Muscle layer of duodenum (tissue), 2 donors: ENCODE data around the gene RNASE4.
"Not testable (repeated sequence)": the region's sequence is repeated elsewhere in the genome, so short reads cannot be mapped to it uniquely, and the experiment has no call there.

Experiments used
- H3K27ac ChIP-seq: one replicate; pipeline ENCODE4 v1.7.0; 2013; ENCODE audit warnings: mild to moderate bottlenecking, low read length
- H3K27me3 ChIP-seq: one replicate; pipeline ENCODE4 v1.7.0; 2013; ENCODE audit warnings: low read depth, mild to moderate bottlenecking, control low read depth, low read length
- H3K36me3 ChIP-seq, 2 donors: one replicate each; pipeline ENCODE4 v1.7.0; 2013; ENCODE audit warnings: low read length in 2 of 2, control low read depth in 1 of 2, mild to moderate bottlenecking in 1 of 2; ENCODE audit not compliant: insufficient read depth in 2 of 2, control insufficient read depth in 1 of 2
- H3K4me1 ChIP-seq, 2 donors: one replicate each; pipeline ENCODE4 v1.7.0; 2013; ENCODE audit warnings: low read length in 2 of 2, mild to moderate bottlenecking in 2 of 2, control low read depth in 1 of 2, moderate library complexity in 1 of 2; ENCODE audit not compliant: insufficient read depth in 2 of 2, control insufficient read depth in 1 of 2
- H3K4me3 ChIP-seq, 2 donors: one replicate each; pipeline ENCODE4 v1.7.0; 2013; ENCODE audit warnings: low read length in 2 of 2, low read depth in 1 of 2, mild to moderate bottlenecking in 1 of 2
- H3K9me3 ChIP-seq, 2 donors: one replicate each; pipeline ENCODE4 v1.7.0; 2013; ENCODE audit warnings: low read length in 2 of 2, control low read depth in 1 of 2, mild to moderate bottlenecking in 1 of 2; ENCODE audit not compliant: control insufficient read depth in 1 of 2
- donor health status: healthy.

RNASE4 gene

DNA sequence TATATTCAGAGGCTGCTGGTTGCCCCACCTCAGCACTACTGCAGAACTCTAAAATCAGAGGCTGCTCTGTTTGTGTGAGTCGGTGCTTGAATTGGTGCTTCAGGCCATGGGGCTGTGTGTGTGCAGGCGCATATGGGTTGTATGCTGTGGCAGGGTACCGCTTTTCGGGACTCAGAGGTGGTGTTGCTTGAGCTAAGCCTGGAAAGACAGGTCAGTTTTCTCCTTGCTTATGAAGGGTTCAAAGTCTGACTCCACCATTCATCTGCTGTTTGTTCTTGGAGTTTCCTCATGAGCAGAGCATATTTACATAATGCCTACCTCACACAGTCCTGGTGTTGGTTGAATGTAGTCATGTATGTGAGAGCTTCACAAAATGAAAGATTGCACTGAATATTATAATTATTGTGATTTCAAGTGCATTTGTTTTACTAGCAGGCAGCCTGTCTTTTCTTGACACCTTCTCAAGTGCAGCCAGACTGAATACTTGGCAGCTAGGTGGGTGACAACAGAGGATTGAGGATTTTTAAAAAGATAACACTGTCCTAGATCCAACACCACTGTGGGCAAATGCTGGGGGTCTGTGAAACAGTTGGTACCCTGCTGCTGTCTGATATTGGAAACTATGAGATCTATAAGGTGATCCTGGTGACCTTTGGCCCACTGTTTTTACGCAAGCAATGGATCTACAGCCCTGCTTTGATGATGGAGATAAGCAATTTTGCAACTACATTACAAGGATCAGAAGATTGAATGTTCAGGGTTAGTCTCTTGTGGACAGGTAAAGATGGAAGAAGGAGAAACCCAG, 3.2 kb downstream of the RNASE4 start:
- peak overlapping the region; percentile 65 for H3K27ac ChIP-seq
- peaks cover 21 to 23% of the 10 kb centered on the region in 2 donors for H3K4me1 ChIP-seq
- no peak overlapping the region for H3K4me3 ChIP-seq
- H3K9me3 ChIP-seq = no peaks in the 10 kb centered on the region
- H3K36me3 ChIP-seq = peaks cover 0 to 4% of the 10 kb centered on the region in 2 donors
- H3K27me3 ChIP-seq = no peaks in the 10 kb centered on the region

DNA sequence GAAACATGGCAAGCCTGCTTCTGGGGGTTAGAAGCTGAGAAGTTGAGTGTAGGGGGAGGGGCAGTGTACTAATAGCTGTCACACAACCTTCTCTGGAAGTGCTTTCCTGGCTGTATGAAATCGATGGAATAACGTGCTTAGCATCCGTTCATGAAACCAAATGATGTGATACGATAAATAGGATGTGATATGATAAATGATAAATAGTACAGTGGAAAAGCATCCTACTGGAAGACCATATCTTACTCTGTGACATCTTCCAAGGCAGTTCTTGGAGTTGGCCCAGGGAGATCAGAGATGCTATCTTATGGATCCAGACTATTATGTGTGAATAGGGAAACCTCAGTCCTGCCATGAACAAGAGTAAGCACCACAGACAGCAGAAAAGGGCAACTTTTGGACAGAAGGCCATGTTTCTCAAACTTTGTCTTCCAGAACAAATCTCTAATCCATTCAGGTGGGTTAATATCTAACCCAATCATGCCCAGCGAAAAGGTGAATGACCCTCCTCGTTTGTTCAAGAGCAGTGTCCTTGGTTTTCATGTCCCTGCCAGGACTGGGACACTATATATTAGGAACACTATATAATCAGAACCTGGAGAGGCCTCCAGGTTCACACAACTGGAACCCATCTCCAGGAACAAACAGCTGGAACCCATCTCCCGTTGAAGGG, 3.9 kb downstream of the RNASE4 start, which contains the start of gene ANG:
ANG (plus strand) TSS at position 598 of the 673 bp plus-strand sequence. CDS start 4,801 bp downstream, outside the sequence.
- Histone ChIP-seq H3K36me3 (peaks cover 0 to under 1% of the 10 kb centered on the region in 2 donors), H3K27me3 (no peaks in the 10 kb centered on the region), H3K27ac (peak within 1 kb of the TSS; percentile 7), H3K4me1 (peaks cover 21 to 23% of the 10 kb centered on the region in 2 donors), H3K4me3 (no peak within 1 kb of the TSS), H3K9me3 (no peaks in the 10 kb centered on the region)

DNA sequence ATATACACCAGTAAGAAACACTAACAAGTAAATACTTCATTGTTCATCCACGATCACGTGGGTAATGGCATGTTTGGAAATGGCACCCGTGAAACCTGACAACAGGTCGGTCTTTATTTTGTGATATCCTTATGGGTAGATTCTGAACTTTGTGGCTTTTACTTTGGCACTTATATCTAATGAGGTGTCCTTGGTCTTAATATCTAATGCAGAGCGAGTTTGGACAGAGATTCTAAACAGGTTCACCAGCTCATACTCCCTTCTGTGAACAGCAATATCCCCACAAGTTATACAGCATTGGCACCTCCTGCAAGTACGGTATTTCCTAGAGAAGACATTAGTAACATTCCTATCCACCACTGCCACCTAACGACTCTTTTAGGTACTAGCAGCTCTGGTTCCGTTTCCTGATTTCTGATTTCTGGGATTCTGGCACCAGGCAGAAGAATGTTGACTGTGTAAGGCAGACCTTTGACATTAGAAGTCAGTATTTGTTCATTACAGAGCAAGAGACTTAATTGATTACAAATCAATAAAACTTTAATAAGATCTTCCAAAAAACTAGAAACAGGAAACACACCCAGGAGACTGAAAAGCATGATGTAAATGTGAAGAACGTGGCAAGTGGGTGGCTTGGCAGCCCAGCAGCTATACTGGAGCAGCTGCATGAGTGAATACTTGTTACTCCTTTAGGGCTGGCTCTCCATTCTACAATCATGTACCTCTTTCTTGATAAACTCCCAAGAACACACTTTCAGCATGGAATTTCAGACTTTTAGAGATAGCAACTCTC, 6.7 kb downstream of the RNASE4 start:
- H3K27ac ChIP-seq = no peak overlapping the region

DNA sequence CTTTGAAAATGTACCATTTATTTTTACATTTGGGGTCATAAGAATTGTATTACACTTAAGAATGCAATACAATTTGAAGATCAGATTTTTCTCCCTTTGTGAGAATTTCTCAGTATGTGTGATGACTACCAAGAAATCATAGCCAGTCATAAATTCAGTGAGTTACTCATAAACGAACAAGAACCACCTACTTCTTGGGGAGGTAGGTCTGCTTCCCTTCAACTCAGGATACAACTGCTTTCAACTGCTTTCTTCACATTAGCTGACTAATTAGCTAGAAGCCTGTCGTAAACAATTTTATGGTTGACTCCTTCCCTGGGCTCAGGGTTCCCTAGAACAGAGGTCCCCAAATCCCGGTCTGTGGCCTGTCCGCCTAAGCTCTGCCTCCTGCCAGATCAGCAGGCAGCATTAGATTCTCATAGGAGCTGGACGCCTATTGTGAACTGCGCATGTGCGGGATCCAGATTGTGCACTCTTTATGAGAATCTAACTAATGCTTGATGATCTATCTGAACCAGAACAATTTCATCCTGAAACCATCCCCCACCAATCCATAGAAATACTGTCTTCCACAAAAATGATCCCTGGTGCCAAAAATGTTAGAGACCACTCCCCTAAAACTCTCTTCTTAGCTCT, 7.9 kb downstream of the RNASE4 start:
- Histone ChIP-seq H3K27ac (no peak overlapping the region), H3K4me1 (peaks cover 3 to 11% of the 10 kb centered on the region in 2 donors), H3K27me3 (no peaks in the 10 kb centered on the region), H3K36me3 (peaks cover 1 to 9% of the 10 kb centered on the region in 2 donors), H3K4me3 (no peak overlapping the region), H3K9me3 (no peaks in the 10 kb centered on the region)

More for the DNA sequence above, 6.7 kb downstream of the RNASE4 start:
- Histone ChIP-seq H3K4me3 (no peak overlapping the region), H3K4me1 (peaks cover 11 to 16% of the 10 kb centered on the region in 2 donors), H3K36me3 (peaks cover 0 to 9% of the 10 kb centered on the region in 2 donors), H3K27me3 (no peaks in the 10 kb centered on the region), H3K9me3 (no peaks in the 10 kb centered on the region)

DNA sequence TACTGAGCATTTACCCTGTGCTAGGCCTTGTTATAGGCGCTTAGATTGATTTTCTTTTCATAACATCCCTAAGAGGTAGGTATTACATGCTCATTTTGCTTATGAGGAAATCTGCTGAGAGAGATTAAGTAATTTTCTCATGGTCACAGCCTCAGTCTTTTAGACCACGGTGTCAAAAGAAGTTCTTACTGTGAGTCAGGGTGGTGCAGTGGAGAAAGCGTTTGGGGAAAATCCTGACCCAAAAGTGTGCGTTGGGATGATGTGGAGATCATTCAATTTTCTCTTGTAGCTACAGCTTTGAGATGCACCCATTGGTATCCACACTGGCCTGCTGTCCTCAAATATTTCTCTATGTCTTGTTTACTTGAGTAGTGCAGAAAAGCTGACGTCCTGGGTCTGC, 12.4 kb downstream of the RNASE4 start:
- H3K36me3 ChIP-seq = peaks cover 10 to 13% of the 10 kb centered on the region in 2 donors
- no peak overlapping the region for H3K27ac ChIP-seq
- H3K4me1 ChIP-seq = peaks cover 0 to 3% of the 10 kb centered on the region in 2 donors
- no peak overlapping the region for H3K4me3 ChIP-seq
- H3K9me3 ChIP-seq = no peaks in the 10 kb centered on the region
- H3K27me3 ChIP-seq = no peaks in the 10 kb centered on the region

DNA sequence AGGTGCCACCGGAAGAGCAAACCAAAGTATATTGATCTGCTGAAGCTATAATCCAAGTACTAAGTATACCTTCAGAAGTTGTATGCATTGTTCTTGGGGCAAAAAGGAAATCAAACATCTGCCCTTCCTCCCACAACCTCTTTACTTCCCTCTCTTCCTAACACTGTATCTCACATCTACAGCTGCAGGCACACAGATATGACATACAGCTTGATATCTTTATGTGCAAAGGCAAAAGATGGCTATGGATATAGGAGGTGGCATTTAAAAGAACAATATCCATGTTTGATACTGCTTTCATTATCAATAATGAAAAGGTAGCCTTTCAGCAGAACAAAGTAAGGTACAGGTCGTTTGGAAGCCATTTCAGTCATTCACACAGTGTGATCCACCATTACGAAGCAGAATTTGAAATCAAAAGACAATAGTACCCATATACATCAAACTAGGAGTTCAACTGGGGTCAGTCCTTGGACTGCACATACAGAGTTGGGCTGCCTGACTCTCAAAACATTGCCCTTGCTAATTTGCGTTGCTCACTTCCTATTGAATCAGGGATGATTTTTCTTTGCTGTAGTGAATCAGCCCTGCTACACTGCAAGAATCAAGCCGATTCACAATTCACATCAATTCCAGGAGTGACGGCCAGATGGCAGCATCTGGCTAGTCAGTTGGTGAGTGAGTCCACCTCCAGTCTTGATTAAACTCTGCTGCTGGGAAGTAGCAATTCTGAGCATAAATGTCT, 13.1 kb downstream of the RNASE4 start:
- Histone ChIP-seq H3K9me3 (no peaks in the 10 kb centered on the region), H3K27me3 (no peaks in the 10 kb centered on the region), H3K36me3 (peaks cover 10 to 13% of the 10 kb centered on the region in 2 donors), H3K4me1 (peaks cover 0 to 3% of the 10 kb centered on the region in 2 donors), H3K4me3 (no peak overlapping the region), H3K27ac (no peak overlapping the region)

DNA sequence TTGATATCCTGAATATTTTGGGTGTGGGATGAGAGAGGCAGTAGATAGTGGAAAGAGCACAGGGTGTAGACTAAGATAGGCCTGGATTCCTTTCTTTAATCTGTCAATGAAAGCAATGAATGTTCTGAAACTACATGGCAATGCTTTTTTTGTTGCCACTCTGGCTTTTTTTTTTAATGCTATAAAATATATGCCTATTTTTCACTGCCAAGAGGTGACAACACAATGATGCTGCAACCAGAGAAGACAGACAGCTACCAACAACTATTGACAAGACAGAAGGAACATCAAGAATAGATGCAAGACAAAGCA, 13.6 kb downstream of the RNASE4 start:
- H3K36me3 ChIP-seq = peaks cover 10 to 13% of the 10 kb centered on the region in 2 donors
- H3K9me3 ChIP-seq = no peaks in the 10 kb centered on the region
- H3K4me3 ChIP-seq = no peak overlapping the region
- H3K27ac ChIP-seq = no peak overlapping the region
- H3K27me3 ChIP-seq = no peaks in the 10 kb centered on the region
- peaks cover 0 to 3% of the 10 kb centered on the region in 2 donors for H3K4me1 ChIP-seq

DNA sequence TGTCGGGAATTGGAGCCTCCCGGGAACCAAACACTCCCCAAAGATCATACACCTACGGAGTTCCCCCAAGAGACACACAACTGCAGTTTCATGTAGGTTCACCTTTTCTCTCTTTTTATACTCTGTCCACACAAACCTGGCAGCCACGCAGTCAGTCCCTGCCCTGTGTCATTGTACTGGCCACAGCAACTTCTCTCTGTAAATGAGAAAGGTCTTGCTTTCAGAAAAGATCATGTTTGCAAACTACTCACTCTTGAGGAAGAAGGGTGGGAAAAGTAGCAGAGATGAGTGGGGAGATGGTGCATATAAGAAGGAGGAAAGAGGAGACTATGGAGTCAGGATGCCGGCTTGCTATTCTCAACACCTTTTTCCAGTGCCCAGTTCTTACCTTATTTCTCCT, 14.6 kb downstream of the RNASE4 start:
- Histone ChIP-seq H3K27me3 (no peaks in the 10 kb centered on the region), H3K27ac (no peak overlapping the region), H3K4me1 (peaks cover 0 to 3% of the 10 kb centered on the region in 2 donors), H3K9me3 (no peaks in the 10 kb centered on the region), H3K4me3 (no peak overlapping the region), H3K36me3 (peaks cover 6 to 10% of the 10 kb centered on the region in 2 donors)

DNA sequence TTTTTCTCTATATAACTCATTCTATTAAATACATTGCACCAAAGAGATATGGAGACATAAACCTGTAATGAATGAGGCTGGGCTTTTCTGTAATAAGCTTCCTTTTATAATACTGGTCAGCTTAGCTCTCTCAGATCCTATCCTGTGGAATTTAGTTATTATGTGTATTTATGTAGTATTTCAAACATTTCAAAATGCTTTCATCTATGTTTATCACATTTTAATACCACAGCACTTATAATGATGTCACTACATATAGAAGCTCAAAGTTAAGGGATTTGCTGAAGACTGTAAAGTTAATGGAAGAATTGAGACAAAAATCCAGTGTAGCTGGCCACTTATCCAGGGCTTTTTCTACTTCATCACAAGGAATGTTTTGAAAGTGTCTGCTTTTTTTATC, 15.6 kb downstream of the RNASE4 start:
- peaks cover 3 to 10% of the 10 kb centered on the region in 2 donors for H3K36me3 ChIP-seq
- H3K9me3 ChIP-seq = no peaks in the 10 kb centered on the region
- H3K4me1 ChIP-seq = peaks cover 0 to 3% of the 10 kb centered on the region in 2 donors
- no peak overlapping the region for H3K27ac ChIP-seq
- no peak overlapping the region for H3K4me3 ChIP-seq
- no peaks in the 10 kb centered on the region for H3K27me3 ChIP-seq

DNA sequence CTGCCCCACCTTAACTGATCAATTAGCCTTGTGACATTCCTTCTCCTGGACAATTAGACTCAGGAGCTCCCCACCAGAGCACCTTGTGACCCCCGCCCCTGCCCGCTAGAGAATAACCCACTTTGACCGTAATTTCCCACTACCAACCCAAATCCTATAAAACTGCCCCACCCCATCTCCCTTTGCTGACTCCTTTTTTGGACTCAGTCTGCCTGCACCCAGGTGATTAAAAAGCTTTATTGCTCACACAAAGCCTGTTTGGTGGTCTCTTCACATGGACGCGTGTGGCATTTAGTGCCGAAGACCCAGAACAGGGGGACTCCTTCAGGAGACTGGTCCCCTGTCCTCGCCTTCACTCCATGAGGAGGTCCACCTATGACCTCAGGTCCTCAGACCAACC, 16.6 kb downstream of the RNASE4 start:
- not testable (repeated sequence) for H3K27me3 ChIP-seq, H3K4me3 ChIP-seq, H3K27ac ChIP-seq, H3K4me1 ChIP-seq, H3K9me3 ChIP-seq
- peaks cover 3 to 10% of the 10 kb centered on the region in 2 donors for H3K36me3 ChIP-seq
